Uterus (tissue), 2 donors: ENCODE measurements around the gene FOS.

Experiments
- CTCF ChIP-seq, 4 experiments: fragments of 200-600 bp in 2 of 4; fragments of 450-650 bp in 2 of 4; sonication (generic) in 2 of 4; IDR thresholded peaks; one replicate each; pipeline ENCODE4 v1.5.1; 2016 to 2019; ENCODE audit warnings: antibody characterized with exemption in 4 of 4, mild to moderate bottlenecking in 2 of 4, moderate library complexity in 1 of 4
- POLR2A ChIP-seq, 2 donors: fragments of 450-650 bp; IDR thresholded peaks; one replicate each; pipeline ENCODE4 v1.6.1; 2016; ENCODE audit warnings: antibody characterized with exemption in 2 of 2, mild to moderate bottlenecking in 1 of 2, moderate library complexity in 1 of 2

DNA sequence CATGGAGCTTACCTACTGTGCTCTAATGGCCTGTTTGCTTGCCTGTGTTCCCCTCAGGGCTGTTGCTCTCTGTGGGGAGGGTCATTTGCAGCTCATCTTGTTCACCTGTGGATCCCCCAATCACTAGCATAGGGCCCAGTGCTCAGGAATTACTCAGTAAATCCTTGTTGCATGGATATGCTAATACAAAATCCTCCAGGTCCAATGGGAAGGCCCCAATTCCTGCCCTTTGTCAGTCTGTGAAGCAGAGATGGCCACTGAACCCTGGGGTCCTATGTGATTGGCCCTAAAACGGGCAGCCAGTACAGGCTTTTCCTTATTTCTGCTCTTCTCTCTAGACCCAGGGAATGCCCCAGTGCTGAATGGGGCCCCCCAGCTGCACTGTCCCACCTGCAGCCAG lies 44.1 kb downstream of the FOS start:
- TF ChIP-seq CTCF (IDR thresholded peaks at IDR 0.05) (no peak), POLR2A (IDR thresholded peaks at IDR 0.05) (no peak)
